NCI-H345 treated with DMSO at 0.1 percent for 48 hours (cell line): ENCODE data around the gene ZNF516.

Source experiments
- DNase-seq: peaks from one replicate; lab custom pipeline; 2025; ENCODE audit not compliant: unreplicated experiment; lab: John Stamatoyannopoulos, UW

The ZNF516 gene

GRCh38 chr18:76368976-76369375 is 126.1 kb downstream of the ZNF516 start:
- no peak for DNase-seq

DNA sequence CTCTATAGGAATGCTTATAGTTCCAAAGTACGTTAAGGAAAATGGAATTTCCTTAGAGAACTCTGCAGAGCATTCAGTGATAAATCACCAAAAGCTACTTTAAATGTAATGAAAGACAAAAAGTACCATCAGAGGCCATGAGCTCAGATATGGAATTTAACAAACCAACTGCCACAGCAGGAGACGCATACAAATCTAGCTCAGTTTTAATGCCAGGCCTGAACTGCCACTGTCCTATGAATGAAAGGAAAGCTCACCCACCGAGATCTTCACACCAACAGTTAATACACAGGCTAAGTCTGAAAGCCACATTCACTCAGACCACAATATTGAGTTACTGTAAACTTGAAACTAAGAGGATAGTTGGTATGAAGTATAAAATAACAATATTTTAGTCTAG is 126.8 kb downstream of the ZNF516 start:
- no peak for DNase-seq

GRCh38 chr18:76367168-76368125 is 127.6 kb downstream of the ZNF516 start:
- DNase-seq: no peak

DNA sequence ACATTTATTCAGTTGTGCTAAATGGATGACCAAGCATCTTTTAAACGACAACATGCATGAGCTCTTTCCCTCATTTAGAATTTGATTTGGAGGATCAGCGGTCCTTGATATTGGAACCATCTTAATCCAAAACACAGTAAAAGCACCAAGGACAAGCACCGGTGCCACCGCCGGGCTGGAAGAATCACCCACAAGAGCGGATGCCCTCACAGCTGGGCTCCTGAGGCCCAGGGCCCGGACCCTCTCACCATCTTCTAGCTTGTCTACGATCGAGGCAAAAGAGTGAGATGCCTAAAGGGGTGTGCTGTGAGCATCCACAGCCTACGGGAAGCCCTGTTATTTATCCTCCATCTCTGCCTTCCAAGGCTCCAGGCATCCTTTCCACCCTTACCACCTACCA is 129.5 kb downstream of the ZNF516 start:
- no peak for DNase-seq

GRCh38 chr18:76364282-76365259 is 130.5 kb downstream of the ZNF516 start:
- no peak for DNase-seq

GRCh38 chr18:76363436-76364120 is 131.5 kb downstream of the ZNF516 start:
- DNase-seq: no peak

DNA sequence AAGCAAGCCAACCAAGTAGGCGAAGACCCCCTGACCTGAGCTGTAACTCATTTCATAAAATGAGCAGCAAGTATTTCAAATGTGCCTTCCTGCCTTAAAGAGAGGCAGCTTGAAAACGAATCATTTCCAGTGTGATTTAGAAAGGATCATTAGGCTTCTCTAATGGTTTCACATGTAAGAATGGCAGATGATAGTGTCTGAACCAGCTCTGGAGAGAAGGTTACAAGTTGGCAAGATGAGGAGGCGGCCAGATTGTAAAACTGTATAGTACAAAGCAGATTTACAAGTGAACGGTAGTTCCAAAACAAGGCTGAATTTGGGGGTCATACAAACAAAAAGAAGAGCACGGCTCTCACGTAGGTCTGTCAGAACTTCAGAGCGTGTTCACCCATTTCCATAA is 132.4 kb downstream of the ZNF516 start:
- DNase-seq: no peak

- DNase-seq: no peak
Measured at GRCh38 chr18:76361219-76361618, 133.8 kb downstream of the ZNF516 start.

GRCh38 chr18:76359909-76360308 is 135.1 kb downstream of the ZNF516 start:
- no peak for DNase-seq

DNA sequence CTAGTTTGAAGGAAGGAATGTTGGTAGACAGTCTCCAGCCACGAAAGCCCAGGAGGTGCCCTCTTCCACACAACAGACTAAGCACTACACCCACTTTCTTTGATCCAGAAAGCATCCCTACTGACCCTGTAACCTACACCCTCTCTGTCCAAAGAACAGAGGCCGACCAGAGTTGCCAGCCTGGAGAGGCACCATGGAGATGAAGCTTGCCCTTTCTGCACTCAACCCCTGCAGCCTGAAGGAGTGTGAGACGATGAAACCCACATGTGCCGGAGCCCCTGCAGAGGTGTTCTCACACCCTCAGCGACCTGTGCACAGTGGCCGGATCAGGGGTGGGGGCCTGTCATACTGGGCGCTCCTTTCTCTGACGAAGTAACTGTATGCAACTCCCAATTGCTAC is 136.3 kb downstream of the ZNF516 start:
- no peak for DNase-seq

GRCh38 chr18:76357585-76358260 is 137.3 kb downstream of the ZNF516 start:
- no peak for DNase-seq

- DNase-seq: no peak
Measured at GRCh38 chr18:76357174-76357573, 137.9 kb downstream of the ZNF516 start.

GRCh38 chr18:76356666-76357065 is 138.4 kb downstream of the ZNF516 start:
- no peak for DNase-seq

DNA sequence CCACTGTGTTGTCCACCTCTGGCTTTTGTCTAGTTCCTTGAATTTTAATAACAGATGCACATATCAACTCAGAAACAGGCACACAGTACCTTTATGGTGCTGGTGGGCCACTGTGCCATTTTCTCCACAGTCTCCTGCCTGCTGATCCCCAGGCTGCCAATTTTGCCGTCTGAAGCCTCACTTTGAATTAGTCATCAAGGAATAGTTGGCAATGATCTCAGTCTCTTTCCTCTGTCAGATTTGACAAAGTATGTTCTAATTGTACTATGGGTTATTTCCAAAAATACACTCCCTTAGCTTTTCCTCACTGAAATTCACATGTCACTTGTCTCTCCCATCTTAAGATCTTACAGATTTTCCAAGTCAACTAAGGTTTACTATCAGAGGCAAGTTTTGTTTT is 140.7 kb downstream of the ZNF516 start:
- DNase-seq: no peak

DNA sequence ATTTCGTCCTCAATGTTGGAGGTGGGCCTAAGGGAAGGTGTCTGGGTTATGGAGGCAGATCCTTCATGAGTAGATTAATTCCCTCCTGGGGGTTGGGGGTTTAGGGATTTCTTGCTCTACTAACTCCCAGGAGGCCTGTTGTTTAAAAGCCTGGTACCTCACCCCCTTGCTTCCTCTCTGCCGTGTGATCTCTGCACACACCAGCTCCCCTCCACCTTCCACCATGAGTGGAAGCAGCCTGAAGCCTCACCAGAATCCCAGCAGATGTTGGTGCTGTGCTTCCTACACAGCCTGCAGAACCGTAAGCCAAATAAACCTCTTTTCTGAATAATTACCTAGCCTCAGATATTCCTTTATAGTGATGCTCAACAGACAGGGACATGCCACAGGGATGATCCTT is 141.5 kb downstream of the ZNF516 start:
- no peak for DNase-seq

GRCh38 chr18:76353046-76353445 is 142.0 kb downstream of the ZNF516 start:
- DNase-seq: no peak

GRCh38 chr18:76351961-76352581 is 143.0 kb downstream of the ZNF516 start:
- DNase-seq: peak; percentile 77

DNA sequence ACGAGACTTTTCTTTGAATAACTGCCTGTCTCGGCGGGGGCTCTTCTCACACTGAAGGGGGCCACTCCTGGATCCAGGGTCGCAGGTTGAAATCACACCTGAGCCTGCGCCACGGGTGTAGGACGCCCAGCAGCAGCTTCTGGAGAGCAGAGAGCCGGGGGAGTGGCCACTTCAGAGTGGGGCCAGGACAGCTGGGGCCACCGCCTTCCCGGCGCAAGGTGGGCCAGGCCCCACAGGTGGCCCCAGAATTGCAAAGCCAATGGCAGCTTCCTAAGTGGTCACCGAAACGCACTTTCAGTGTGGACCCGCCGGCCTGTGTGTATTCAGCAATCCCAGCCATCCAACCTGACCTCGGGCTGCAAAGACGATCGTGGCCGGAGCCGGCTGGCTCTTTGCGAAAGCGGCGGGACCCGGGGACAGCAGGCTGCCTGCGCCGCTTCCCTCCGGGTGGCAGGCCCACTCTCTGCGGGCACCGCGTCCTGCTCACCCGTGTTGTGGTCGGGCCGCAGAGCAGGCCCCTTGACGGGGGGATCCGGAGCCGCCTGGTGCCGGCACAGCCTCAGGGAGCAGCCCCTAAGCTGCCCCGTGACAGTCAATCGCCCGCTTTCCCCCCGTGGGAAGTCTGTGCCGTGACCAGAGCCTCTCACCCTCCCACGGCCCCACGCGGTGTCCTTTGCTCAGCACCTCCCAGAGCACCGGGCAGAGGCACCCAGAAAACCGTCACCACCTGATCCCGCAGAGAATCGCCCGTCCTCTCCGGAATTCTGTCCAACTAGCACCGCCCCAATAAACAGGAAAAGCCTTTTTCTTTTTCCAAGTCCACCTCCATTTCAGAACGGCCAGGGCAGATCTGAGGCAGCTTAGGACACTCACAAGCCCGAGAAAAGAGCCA is 144.7 kb downstream of the ZNF516 start:
- no peak for DNase-seq

DNA sequence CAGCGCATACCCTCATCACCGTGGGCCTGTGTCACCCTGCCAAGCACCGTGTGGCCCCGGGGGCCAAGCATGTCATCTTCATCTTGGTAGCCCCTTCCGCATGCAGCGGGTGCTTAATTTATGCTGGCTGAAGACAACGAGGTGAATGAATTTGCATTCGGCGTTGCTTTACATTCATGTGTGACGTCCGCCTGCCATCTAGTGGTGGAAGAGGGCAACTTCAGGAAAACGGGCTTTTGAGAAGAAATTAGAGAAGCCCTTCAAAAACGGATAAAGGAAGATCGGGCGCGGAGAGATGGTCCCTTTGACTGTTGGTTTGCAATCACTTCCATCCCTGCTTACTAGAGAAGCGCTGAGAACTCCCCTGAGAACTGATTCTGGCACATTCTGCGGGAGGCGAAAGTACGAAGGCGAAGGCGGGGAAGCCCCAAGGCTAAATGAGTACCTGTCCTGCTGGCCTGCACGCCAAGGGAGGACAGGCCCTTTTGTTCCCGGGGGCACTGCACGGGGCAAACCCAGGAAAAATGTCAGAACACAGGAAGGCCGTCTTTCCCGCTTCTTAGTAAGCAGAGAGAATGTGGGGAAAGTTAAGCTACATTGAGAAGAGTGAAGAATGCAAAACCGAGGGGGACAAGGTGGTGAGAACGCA is 145.9 kb downstream of the ZNF516 start:
- peak; percentile 71 for DNase-seq
